Myocyte (in vitro differentiated cells): ENCODE results near the gene RAB17. TPM values are rescaled to one million over a fixed set of nuclear protein-coding genes. Genes with fewer than 3 reads are reported as not detected.

Experiments
- total RNA-seq: library from RNA; depleted of rRNA; stranded (reverse); fragments of >200 nt; gene quantifications from 2 replicates; pipeline ENCODE4 v1.2.3, GENCODE V29; 2014

Gene RAB17
- total RNA-seq, 1 donor from 2014 or later, result 5.3 TPM

Other genes starting within 250 kb of the RAB17 start
- gene COL6A3, start 176.6 kb downstream of the RAB17 start, total RNA-seq, result 9.0 and 9.1 TPM in 2 replicates
- gene MLPH, start 103.5 kb downstream of the RAB17 start, total RNA-seq, result 47.0 and 51.0 TPM in 2 replicates
- not detected in 2 replicates for gene PRLH, start 24.2 kb downstream of the RAB17 start, total RNA-seq
- gene LRRFIP1, start 36.9 kb upstream of the RAB17 start, total RNA-seq, result 158 and 166 TPM in 2 replicates
- gene RBM44, start 208.0 kb upstream of the RAB17 start, total RNA-seq, result 0.05 and 0.37 TPM in 2 replicates